ENCODE results near the gene SORCS1.

- no peak for TF ChIP-seq JUND (IDR thresholded peaks at IDR 0.05; ENCODE audit: low read length)
- TF ChIP-seq, protein P1, sequence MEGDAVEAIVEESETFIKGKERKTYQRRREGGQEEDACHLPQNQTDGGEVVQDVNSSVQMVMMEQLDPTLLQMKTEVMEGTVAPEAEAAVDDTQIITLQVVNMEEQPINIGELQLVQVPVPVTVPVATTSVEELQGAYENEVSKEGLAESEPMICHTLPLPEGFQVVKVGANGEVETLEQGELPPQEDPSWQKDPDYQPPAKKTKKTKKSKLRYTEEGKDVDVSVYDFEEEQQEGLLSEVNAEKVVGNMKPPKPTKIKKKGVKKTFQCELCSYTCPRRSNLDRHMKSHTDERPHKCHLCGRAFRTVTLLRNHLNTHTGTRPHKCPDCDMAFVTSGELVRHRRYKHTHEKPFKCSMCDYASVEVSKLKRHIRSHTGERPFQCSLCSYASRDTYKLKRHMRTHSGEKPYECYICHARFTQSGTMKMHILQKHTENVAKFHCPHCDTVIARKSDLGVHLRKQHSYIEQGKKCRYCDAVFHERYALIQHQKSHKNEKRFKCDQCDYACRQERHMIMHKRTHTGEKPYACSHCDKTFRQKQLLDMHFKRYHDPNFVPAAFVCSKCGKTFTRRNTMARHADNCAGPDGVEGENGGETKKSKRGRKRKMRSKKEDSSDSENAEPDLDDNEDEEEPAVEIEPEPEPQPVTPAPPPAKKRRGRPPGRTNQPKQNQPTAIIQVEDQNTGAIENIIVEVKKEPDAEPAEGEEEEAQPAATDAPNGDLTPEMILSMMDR (IDR thresholded peaks at IDR 0.05; ENCODE audit: control extremely low read depth in 1 of 3, insufficient read depth in 1 of 3, low read depth in 1 of 3, low read length in 3 of 3) = no peak
- no peak for TF ChIP-seq JUN (IDR thresholded peaks at IDR 0.05; ENCODE audit: low read depth, low read length)
Observed at GRCh38 chr10:106679314-106679713, 485.2 kb downstream of the SORCS1 start.
